Large intestine (tissue), 3 donors: ENCODE data around the gene TMIGD2. TPM values are rescaled to one million over a fixed set of nuclear protein-coding genes. Genes with fewer than 3 reads are reported as not detected.
"Not testable (repeated sequence)": the region's sequence is repeated elsewhere in the genome, so short reads cannot be mapped to it uniquely, and the experiment has no call there.

Source experiments
- DNase-seq, 2 donors: peaks; one replicate each; pipeline versions ENCODE4 v3.0.0 to v3.0.0-alpha.2; 2013
- H3K27ac ChIP-seq: one replicate; pipeline ENCODE4 v1.5.1; 2013; ENCODE audit warnings: low read length
- H3K27me3 ChIP-seq: 2 replicates; pipeline ENCODE4 v1.6.1; 2013; ENCODE audit warnings: low read length; ENCODE audit not compliant: control insufficient read depth, insufficient read depth
- H3K36me3 ChIP-seq: 2 replicates; pipeline ENCODE4 v1.6.1; 2013; ENCODE audit warnings: low read length; ENCODE audit not compliant: control insufficient read depth, insufficient read depth
- H3K4me1 ChIP-seq: one replicate; pipeline ENCODE4 v1.6.1; 2013; ENCODE audit warnings: low read length; ENCODE audit not compliant: control insufficient read depth, insufficient read depth
- H3K4me3 ChIP-seq: one replicate; pipeline ENCODE4 v1.5.1; 2013; ENCODE audit warnings: low read length
- H3K9me3 ChIP-seq: one replicate; pipeline ENCODE4 v1.6.1; 2013; ENCODE audit warnings: mild to moderate bottlenecking, low read depth, low read length, moderate library complexity; ENCODE audit not compliant: control insufficient read depth
- WGBS: methylation state at CpG from one replicate; pipeline ENCODE4 v1.1.5; 2013; ENCODE audit warnings: low lambda C conversion rate; ENCODE audit not compliant: insufficient coverage; 5-methylcytosine and 5-hydroxymethylcytosine counted together
- polyA plus RNA-seq: library from polyadenylated mRNA; unstranded; fragments of 120-200 nt; gene quantifications from one replicate; pipeline ENCODE4 v1.2.1, GENCODE V29; 2013

Gene TMIGD2
- polyA plus RNA-seq, 1 donor = 3.5 TPM

DNA sequence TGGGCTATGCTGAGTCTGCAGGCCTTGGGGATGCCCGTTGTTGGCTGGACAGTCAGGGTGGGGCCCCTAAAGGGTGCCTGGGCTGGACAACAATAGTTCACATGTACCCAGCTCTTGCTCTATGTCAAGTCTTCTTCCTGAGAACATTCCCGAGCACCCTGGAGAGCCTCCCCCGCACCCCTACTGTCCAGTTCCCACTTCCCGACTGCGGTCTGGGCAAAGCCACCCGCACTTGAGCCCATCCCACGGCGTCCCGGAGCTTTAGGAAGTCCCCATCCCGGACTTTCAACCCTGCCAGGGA lies 40.1 kb upstream of the TMIGD2 start:
- Histone ChIP-seq H3K27ac (peak overlapping the region; percentile 93), H3K36me3 (peaks cover 6% of the 10 kb centered on the region), H3K27me3 (no peaks in the 10 kb centered on the region), H3K4me1 (peaks cover 27% of the 10 kb centered on the region), H3K4me3 (peak overlapping the region; percentile 50), H3K9me3 (no peaks in the 10 kb centered on the region)
- no peak for DNase-seq
- WGBS = no CpG with 5 or more reads among the region's 10 CpGs

DNA sequence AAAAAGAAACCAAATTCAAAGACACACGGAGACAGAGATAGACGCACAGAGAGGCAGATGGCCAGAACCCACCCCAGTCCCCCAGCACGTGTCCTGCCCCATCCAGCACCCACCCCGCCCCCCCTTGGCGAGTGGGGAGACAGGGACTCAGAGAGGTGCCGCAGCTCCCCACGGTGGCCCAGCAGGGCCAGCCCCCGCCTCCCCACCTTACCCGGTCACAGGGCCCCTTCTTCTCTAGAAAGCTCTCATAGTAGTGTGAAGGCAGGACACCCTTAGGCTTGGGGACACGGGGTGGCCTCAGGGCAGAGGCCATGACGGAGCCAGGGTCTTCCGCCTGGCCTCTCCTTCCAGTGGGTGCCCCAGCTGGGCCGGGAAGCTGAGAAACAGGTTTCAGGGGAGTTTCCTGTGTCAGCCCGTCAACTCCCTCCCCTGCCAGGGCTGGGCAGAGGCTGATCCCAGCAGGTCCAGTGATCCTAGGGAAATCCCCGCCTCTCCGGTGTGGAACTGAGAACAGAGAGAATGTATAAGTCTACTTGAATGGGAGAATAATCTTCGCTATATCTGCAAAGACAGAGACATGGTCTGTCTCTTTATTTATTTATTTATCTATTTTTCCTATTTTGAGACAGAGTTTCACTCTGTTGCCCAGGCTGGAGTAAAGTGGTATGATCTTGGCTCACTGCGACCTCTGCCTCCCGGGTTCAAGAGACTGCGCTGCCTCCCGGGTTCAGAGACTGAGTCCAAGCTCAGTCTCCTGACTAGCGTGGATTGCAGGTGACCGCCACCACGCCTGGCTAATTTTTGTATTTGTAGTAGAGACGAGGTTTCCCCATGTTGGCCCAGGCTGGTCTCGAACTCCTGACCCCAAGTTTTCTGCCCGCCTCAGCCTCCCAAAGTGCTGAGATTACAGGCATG lies 36.5 kb upstream of the TMIGD2 start, which contains the start of gene STAP2:
Gene STAP2 (minus strand): TSS at position 387 of the 915 bp plus-strand sequence. CDS start 74 bp downstream, at position 313.
- peak within 1 kb of the TSS; percentile 57 for H3K4me3 ChIP-seq
- H3K27me3 ChIP-seq = no peaks in the 10 kb centered on the region
- no CpG with 5 or more reads among the region's 27 CpGs for WGBS

DNA sequence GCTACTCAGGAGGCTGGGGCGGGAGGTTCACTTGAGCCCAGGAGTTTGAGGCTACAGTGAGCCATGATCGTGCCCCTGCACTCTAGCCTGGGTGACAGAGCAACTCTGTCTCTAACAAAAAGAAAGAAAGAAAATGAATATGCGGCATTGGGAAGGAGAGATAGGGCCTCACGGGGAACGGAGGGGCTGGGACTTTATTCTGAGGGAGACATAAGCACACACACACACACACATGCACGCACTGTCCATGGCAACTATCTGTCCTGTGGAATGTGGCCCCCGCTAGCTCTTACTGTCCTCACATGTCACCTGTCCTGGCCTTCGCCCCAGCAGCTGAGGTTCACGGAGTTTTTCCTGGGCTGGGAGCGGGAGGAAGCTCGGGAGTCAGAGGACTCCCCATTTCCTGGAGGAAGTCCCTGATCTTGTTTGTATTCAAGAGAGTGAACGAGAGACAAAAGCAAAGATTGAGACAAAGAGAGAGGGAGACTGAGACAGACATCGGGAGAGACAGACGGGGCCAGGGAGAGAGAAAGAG lies 35.8 kb upstream of the TMIGD2 start:
- 0% methylated on average over 4 of the region's 14 CpGs for WGBS
- H3K27ac ChIP-seq = peak overlapping the region; percentile 98
- H3K4me1 ChIP-seq = peaks cover 24% of the 10 kb centered on the region
- H3K36me3 ChIP-seq = peaks cover 5% of the 10 kb centered on the region
- H3K27me3 ChIP-seq = no peaks in the 10 kb centered on the region
- H3K9me3 ChIP-seq = peaks cover 7% of the 10 kb centered on the region
- peak overlapping the region; percentile 57 for H3K4me3 ChIP-seq
- DNase-seq = peak; percentile 88 to 97

More for the DNA sequence above, 36.5 kb upstream of the TMIGD2 start, which contains the start of gene STAP2:
- H3K27ac ChIP-seq = peak within 1 kb of the TSS; percentile 98
- peaks cover 7% of the 10 kb centered on the region for H3K9me3 ChIP-seq
- DNase-seq = peak; percentile 89 to 93
- H3K36me3 ChIP-seq = peaks cover 2% of the 10 kb centered on the region
- peaks cover 24% of the 10 kb centered on the region for H3K4me1 ChIP-seq

DNA sequence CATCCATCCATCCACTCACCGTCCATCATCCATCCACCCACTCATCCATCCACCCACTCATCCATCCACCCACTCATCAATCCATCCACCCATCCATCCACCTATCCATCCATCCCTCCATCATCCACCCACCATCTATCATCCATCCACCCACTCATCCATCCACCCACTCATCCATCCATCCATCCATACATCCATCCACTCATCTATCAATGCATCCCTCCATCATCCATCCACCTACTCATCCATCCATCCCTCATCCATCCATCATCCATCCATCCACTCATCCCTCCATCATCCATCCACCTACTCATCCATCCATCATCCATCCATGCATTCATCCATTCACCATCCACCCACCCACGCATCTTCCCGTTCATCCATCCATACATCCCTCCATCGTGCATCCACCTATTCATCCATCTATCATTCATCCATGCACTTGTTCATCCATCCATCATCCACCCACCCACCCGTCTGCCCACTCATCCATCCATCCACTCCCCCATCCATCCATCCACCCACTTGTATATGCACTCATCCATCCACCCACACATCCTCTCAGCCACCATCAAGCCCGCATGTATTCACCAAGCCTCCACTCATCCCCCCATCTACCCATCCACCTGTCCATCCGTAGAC lies 32.9 kb upstream of the TMIGD2 start:
- Histone ChIP-seq H3K36me3 (peaks cover 5% of the 10 kb centered on the region), H3K27ac (no peak overlapping the region), H3K4me1 (peaks cover 11% of the 10 kb centered on the region), H3K9me3 (peaks cover 7% of the 10 kb centered on the region), H3K4me3 (no peak overlapping the region), H3K27me3 (no peaks in the 10 kb centered on the region)
- WGBS = 95% methylated on average over 4 of the region's 7 CpGs
- DNase-seq = no peak

DNA sequence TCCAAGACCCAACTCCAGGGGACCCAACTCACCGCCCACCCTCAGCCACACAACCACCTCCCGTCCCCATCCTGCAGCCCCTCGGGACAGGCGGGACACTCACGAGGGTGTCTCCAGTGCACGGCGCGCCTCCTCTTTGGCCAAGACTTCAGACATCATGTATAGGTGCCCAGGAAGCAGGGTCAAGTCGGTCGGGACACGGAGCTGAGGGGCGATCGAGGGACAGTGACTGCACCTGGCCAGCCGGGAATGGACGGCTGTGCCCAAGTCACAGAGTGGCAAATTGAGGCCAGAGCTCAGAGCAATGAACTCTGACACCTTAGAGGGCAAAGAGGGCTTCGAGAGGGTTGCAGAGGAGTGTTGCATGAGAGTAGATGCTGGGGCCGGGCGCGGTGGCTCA lies 27.7 kb upstream of the TMIGD2 start:
- no peak for DNase-seq

DNA sequence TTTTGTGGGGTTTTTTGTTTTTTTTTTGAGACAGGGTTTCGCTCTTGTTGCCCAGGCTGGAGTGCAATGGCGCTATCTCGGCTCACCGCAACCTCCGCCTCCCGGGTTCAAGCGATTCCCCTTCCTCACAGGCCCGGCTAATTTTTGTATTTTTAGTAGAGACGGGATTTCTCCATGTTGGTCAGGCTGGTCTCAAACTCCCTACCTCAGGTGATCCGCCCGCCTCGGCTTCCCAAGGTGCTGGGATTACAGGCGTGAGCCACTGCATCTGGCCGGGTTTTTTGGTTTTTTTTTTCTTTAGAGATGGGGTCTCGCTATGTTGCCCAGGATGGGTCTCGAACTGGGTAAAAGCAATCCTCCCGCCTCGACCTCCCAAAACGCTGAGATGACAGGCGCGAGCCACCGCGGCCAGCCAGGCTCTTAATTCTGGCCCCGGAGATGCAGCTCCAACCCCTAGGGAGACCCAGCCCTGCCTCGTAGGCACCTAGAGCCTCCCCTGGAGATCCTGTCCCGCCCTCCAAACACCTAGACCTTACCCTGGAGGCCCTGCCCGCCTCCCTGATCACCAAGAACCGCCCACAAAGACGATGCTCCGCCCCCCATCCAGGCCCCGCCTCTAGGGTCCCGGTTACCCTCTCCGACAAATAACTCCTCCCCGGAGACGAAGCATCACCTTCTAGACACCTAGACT lies 26.9 kb upstream of the TMIGD2 start:
- Histone ChIP-seq H3K27ac (peak overlapping the region; percentile 65), H3K4me3 (peak overlapping the region; percentile 81)
- peak in 1 of 2 donors; percentile 45 for DNase-seq

More for the DNA sequence above, 27.7 kb upstream of the TMIGD2 start:
- no peak overlapping the region for H3K27ac ChIP-seq
- H3K4me1 ChIP-seq = peaks cover 20% of the 10 kb centered on the region
- peaks cover 3% of the 10 kb centered on the region for H3K36me3 ChIP-seq
- H3K27me3 ChIP-seq = peaks cover 10% of the 10 kb centered on the region
- H3K9me3 ChIP-seq = peaks cover 21% of the 10 kb centered on the region
- no peak overlapping the region for H3K4me3 ChIP-seq
- WGBS = no CpG with 5 or more reads among the region's 19 CpGs

DNA sequence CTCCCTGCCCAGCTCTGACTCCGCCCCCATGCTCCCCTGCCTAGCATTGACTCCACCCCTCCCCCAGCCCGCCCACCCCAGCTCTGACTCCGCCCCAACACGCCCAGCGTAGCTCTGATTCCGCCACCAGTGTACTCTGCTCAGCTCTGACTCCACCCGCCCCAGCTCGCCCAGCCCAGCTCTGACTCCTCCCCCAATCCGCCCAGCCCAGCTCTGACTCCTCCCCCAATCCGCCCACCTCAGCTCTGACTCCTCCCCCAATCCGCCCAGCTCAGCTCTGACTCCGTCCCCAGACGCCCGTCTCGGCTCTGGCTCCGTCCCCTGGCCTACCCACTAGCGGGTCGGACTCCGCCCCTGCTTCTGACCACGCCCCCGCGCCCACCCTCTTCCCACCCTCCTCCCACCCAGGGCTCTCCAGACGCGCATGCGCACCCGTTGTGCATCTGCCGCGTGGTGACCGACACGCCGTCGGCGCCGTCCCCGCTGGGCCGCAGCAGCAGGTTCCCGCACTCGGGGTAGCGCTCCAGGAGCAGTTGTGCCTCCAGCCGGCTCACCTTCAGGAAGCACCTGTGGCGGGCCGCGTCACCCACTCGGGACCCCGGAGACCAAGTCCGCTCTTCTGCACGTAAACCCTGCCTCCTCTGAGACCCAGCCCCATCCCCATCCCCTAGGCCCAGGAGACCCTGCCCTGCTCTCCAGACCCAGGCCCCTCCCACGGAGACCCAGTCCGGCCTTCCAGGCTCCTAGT lies 26.2 kb upstream of the TMIGD2 start:
- peak; percentile 91 to 98 for DNase-seq
- Histone ChIP-seq H3K27me3 (peaks cover 10% of the 10 kb centered on the region), H3K4me1 (peaks cover 20% of the 10 kb centered on the region), H3K27ac (peak overlapping the region; percentile 65), H3K4me3 (peak overlapping the region; percentile 81), H3K9me3 (peaks cover 14% of the 10 kb centered on the region), H3K36me3 (peaks cover under 1% of the 10 kb centered on the region)
- WGBS = no CpG with 5 or more reads among the region's 49 CpGs

More for the DNA sequence above, 26.9 kb upstream of the TMIGD2 start:
- H3K36me3 ChIP-seq = not testable (repeated sequence)
- H3K27me3 ChIP-seq = peaks cover 10% of the 10 kb centered on the region
- peaks cover 14% of the 10 kb centered on the region for H3K9me3 ChIP-seq
- H3K4me1 ChIP-seq = peaks cover 20% of the 10 kb centered on the region
- WGBS = no CpG with 5 or more reads among the region's 35 CpGs

DNA sequence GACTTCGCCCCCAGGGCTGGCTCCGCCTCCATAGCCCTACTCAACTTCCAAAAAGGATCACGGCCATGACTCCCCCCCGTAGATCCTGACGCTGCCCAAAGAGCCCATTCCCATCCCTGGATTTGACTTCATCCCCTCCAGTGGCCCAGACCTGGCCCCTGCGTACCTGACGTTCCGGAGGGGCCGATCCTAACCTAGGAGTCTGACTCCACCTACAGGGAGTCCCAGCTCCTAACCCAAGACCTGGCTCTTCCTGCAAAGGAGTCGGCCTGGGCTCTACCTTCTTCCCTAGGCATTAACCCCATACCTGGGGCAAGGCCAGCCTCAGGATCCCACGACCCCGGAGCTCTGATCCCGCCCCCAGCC lies 25.7 kb upstream of the TMIGD2 start:
- Histone ChIP-seq H3K27ac (peak overlapping the region; percentile 17), H3K4me1 (peaks cover 20% of the 10 kb centered on the region), H3K4me3 (peak overlapping the region; percentile 19), H3K9me3 (peaks cover 16% of the 10 kb centered on the region), H3K27me3 (peaks cover 10% of the 10 kb centered on the region), H3K36me3 (no peaks in the 10 kb centered on the region)
- peak in 1 of 2 donors; percentile 39 for DNase-seq
- WGBS = no CpG with 5 or more reads among the region's 13 CpGs

DNA sequence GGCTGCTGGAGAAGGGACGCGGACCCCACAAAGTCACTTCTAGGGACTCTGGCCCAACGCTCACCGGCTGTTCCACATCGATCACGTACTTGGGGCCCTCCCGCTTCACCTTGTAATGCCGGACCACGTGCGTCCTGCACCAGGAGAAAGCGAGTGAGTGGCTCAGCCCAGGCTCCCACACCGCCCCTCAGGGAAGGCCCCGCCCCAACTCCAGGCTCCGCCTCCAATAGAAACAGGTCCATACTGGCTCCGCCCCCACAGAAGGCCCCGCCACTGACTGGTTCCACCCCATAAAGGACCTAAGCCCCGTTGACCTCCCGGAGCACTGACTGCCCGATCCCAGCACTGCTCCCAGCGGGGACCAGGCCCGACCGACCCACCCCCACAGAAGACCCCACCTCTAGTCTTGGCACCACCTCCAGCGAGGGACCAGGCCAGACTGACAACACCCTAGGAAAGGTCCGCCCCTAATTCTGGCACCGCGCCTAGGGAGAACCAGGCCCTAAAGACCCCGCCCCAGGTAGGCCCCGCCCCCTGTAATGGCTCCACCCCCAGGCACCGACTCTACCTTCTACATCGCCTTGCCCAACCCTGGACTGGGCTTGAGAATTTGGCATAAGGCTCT lies 25.2 kb upstream of the TMIGD2 start:
- peaks cover 17% of the 10 kb centered on the region for H3K9me3 ChIP-seq
- H3K4me3 ChIP-seq = peak overlapping the region; percentile 19
- DNase-seq = peak; percentile 90 to 91
- peaks cover 10% of the 10 kb centered on the region for H3K27me3 ChIP-seq
- no CpG with 5 or more reads among the region's 30 CpGs for WGBS
- no peaks in the 10 kb centered on the region for H3K36me3 ChIP-seq
- no peak overlapping the region for H3K27ac ChIP-seq
- H3K4me1 ChIP-seq = peaks cover 20% of the 10 kb centered on the region
